ENCODE data around the gene EHD4.

EHD4 gene

DNA sequence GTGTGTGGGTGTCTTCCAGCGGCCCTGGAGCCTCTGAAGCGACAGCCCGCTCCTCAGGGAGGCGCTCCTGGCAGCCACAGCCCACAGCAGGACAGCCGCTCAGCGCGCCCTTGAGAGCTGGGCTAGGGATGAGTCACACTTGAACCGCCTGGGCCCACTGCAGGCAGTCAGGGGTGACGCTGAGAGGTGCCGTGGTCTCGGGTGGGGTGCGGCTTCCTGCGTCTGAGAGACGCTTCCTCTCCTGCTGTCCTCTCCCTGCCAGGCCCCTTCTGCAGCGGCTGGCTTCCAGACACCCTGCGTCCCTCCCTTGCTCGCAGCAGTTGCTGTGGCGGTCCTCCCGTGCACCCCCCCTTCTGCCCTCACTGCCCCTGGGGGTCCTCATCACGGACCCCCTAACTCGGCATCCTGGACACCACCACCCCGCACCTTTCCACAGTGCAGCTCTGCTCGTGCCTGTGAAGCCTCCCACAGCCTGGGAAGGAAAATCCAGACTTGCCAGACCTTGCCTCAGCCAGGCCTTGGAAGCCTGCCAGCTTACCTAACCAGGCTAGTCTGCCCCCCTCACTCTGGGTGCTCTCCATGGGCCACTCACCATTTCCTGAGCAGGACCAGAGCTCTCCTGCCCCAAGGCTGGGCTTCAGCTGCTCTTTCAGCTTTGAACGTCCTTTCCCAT lies 77.4 kb downstream of the EHD4 start:
- peak; percentile 95 for DNase-seq (ENCODE audit: low spot score)

DNA sequence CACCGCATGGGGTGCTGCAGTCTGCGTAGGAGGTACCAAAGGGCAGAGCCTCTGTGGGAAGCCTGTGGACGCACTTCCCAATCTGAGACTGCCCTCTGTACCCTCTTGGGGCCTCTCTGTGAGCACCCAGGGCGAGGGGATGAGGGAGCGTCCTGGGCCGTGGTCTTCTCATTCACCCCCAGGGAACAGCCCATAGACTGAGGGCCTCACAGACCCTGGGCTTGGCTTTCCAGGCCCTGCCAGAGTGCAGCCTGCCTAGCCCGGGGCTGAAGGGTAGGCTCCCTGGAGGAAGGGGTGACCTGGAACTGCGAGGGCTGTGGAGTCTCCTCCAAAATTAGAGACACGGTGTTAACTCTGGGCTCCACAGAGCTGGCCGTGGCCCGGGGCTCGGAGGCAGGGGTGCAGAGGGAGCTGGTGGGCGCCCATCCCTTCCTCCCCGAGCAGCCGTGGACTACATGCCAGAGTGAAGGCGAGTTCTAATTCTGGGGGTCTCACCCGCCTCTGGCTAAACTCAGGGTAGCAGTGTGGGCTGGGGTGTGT lies 78.0 kb downstream of the EHD4 start:
- no peak for DNase-seq (ENCODE audit: low spot score)

- DNase-seq (ENCODE audit: low spot score), result no peak
Measured at GRCh38 chr15:41893422-41894250, 78.7 kb downstream of the EHD4 start, which contains the start of gene SPTBN5. TSS of gene SPTBN5 (minus strand) at chr15:41894053. CDS start at chr15:41893497, 556 bp downstream.

- DNase-seq (ENCODE audit: low spot score), result peak; percentile 11
Measured at GRCh38 chr15:41892621-41893421, 79.5 kb downstream of the EHD4 start.

DNA sequence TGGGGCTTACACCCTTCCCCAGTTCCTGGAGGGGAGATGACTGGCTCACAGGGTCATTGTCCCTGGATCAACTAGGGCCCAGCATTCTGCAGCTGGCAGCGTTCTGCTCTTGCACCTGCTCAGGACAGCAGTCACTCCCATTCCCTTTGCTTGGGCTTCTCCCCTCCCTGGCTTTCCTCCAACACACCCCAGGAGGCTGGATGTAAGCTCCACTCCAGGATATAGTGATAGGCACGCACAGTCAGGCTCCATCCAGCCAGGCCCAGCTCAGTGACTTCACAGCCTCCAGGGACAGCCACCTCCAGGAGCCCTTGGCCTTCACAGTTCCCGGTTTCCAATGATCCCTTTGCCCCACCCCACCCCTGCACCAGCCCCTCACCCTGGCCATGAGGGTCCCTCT lies 80.4 kb downstream of the EHD4 start:
- DNase-seq (ENCODE audit: low spot score), result no peak

GRCh38 chr15:41891226-41891625 lies 81.1 kb downstream of the EHD4 start:
- no peak for DNase-seq (ENCODE audit: low spot score)

GRCh38 chr15:41890050-41890690 lies 82.2 kb downstream of the EHD4 start:
- no peak for DNase-seq (ENCODE audit: low spot score)

GRCh38 chr15:41888662-41889253 lies 83.6 kb downstream of the EHD4 start:
- DNase-seq (ENCODE audit: low spot score), result no peak

DNA sequence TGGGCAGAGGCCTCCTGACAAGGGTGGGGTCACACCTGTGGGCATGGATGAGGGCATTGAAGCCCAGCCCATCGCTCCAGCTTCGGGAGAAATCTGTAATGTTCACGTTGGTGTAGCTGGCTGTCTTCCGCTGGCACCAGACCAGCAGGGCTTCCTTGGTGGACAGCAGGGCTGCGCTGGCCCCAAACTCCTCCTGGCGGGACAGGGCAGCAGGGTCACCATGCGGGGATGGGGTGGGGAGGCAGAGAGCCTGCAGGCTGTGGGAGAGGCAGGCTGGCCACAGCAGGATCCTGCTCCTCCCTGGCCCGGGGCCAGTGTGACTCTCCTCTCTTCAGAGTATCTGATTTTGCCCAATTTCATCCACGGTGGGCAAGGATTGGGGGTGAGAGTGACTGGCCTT lies 84.5 kb downstream of the EHD4 start:
- no peak for DNase-seq (ENCODE audit: low spot score)

DNA sequence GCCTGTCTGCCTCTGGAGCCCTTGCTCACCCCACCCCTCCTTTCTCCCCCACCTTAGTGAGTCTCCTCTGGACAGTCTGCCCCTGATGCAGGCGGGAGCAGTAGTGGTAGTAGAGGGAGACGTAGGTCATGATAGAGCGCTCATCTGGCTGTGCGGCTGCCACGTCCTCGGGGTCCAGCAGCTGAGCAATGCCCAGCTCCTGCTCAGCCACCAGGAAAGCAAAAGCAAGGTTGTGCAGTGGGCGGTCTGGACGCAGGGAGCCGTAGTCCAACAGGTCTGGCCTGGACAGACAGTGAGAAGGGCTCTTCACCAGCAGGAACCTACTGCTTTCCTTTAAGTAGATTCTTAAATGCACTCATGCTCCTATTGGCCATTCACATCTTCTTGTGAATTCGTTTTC lies 85.2 kb downstream of the EHD4 start:
- DNase-seq (ENCODE audit: low spot score), result no peak

GRCh38 chr15:41886741-41887140 lies 85.6 kb downstream of the EHD4 start:
- DNase-seq (ENCODE audit: low spot score), result no peak

DNA sequence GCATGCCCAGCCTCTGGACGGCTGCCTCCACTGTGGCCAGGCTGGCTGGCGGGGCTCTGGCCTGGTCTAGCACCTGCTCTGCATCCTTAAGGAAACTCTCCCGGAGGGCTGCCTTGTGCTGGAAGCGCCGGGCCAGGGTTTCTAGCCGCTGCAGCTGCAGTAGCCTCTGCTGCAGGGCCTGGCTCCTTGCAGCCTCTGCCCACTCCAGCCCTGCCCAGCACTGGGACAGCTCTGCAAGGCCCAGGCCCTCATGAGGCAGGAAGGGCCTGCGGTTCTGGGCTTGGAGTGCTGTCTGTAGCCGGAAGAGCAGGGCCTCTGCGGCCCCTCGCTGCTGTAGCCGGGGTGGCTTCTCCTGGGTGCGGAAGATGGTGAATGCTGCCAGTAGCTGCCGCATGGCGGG lies 86.5 kb downstream of the EHD4 start:
- no peak for DNase-seq (ENCODE audit: low spot score)

- no peak for DNase-seq (ENCODE audit: low spot score)
Measured at GRCh38 chr15:41885321-41885720, 87.0 kb downstream of the EHD4 start.

- DNase-seq (ENCODE audit: low spot score), result no peak
Measured at GRCh38 chr15:41884458-41884857, 87.9 kb downstream of the EHD4 start.

DNA sequence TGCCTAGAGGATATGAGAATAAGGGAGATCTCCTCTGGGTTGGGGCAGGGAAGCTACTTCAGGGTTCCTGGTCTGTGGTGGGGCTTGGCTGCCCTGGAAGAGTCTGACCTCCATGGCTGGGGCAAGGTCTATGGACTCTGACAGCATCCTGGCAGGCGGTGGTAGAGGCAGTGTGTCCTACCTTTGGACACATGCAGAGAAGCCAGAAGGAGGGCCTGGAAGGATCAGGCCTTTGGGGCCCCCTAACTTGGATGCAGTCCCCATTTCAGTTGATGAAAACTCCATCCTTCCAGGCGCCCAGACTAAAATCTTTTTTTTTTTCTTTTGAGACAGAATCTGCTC lies 88.9 kb downstream of the EHD4 start:
- no peak for DNase-seq (ENCODE audit: low spot score)

- no peak for DNase-seq (ENCODE audit: low spot score)
Measured at GRCh38 chr15:41882689-41883483, 89.5 kb downstream of the EHD4 start.

DNA sequence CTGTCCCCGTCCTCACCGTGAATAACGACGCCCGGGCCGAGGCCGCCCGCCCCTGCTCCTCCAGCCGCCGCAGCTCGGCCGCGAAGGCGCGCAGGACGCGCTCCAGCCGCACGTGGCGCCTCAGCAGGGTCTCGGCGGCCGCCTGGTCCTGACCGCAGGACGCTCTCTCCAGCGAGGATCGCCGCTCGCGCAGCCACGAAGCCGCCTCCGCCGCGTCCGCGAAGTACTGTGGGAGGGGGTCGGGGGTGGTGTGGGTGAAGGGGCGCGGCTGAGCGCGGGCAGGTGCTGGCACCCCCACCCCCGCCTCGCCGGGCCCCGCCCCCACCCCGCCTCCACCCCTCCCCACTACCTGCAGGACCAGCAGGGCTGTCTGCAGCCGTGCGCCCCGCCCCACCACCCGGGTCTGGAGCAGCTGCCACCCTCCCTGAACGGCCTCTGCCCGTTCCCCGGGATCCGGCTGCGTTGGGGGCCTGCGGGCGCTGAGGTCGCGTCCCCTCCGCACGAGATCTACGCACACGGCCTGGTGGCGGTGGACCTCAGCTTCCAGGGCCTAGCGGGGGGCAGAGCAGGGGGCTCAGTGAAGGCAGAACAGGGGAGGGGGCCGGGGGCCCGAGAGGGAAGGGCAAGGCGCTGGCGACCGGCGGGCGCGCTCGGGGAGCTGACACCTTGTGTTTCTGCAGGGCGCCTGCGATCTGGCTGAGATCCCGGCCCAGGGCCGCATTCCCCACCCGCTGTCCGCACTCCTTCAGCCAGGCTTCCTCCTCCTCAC lies 90.3 kb downstream of the EHD4 start:
- DNase-seq (ENCODE audit: low spot score), result no peak

DNA sequence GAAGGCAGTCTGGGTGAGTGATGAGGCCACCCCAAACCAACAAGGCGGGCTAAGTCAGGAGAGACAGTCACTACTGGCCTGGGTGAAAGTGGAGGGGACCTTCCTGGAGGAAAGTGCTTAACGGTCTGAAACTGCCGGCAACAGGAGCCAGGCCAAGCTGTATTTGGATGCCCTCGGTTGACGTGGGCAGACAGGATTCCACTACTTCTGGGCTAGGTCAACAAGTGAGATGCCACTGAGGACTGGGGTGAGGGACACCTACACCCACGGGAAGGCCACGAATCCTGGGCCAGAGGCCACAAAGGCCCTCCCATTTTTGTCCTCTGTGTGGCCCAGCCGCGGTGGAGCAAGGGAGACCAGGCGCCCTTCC lies 90.8 kb downstream of the EHD4 start:
- no peak for DNase-seq (ENCODE audit: low spot score)

DNA sequence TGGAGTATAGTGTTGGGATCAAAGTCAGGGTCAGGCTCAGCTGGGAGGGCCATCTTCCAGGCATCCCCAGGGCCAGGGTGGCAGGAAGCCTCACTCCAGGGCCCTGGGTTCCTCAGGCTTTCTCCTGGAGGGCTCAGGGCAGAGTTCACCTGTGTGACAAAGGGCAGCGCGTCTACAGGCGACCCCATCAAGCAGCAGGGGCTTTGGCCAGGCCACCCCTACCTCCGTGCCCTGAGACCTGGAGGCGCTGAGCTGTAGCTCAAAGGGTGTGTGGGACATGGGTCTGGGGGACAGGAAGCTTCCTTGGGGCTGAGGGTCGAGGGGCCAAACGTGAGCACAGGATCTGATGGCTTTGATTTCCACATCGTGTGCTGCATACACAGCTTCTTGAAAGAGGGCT lies 91.3 kb downstream of the EHD4 start:
- no peak for DNase-seq (ENCODE audit: low spot score)
